Fibroblast of lung (primary cell): ENCODE results near the gene KCNMA1.

ENCODE experiments used
- CTCF ChIP-seq, 2 donors: IDR thresholded peaks in 1 of 2; conservative IDR thresholded peaks in 1 of 2; 1 replicate in 1 of 2; 2 replicates in 1 of 2; pipeline ENCODE4 v1.5.1; 2011 to 2012; ENCODE audit warnings: low read length in 2 of 2, control low read depth in 1 of 2, inconsistent platforms in 1 of 2, low read depth in 1 of 2, mild to moderate bottlenecking in 1 of 2
- EZH2 ChIP-seq: IDR thresholded peaks from 2 replicates; pipeline ENCODE4 v1.5.1; 2012; ENCODE audit warnings: low read length, control low read depth, mild to moderate bottlenecking; ENCODE audit errors: missing control alignments

GRCh38 chr10:77226452-77226851 lies 411.2 kb downstream of the KCNMA1 start:
- TF ChIP-seq CTCF (conservative IDR thresholded peaks at IDR 0.05 in 1 of 2, IDR thresholded peaks at IDR 0.05 in 1 of 2; ENCODE audit: low read depth in 1 of 2, low read length in 2 of 2) (no peak), EZH2 (no peak)
